Epithelial cell of prostate (primary cell): ENCODE data around the gene PCK1.

Experiments
- DNase-seq: peaks from one replicate; pipeline ENCODE4 v3.0.0-alpha.2; 2011; ENCODE audit warnings: low read depth, low spot score
- H3K27ac ChIP-seq: fragments of 450-650 bp; 2 replicates; pipeline ENCODE4 v1.5.1; 2017; ENCODE audit warnings: mild to moderate bottlenecking

Gene PCK1

GRCh38 chr20:57573242-57573641, 12.3 kb downstream of the PCK1 start:
- no peak for DNase-seq

DNA sequence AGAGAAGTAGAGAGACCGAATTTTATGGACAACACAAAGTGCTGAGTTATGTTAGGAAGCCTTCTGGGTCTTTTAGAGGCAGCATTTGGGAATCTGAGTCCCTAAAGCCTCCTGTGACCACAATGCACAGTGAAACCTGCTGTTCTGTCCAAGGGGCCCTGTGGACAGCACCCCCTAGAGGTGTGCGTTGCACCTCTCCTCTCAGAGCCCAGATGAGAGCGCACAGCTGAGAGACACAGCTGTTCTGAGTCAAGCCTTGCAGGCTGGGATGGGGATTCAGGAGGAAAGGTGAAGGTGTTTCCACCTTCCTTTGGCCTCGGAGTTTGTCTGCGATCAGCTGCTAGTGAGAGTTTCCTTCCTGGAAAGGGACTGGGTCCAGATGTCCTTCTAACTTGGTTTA, 13.0 kb downstream of the PCK1 start:
- no peak for DNase-seq
- H3K27ac ChIP-seq: no peak overlapping the region

More at GRCh38 chr20:57573242-57573641, 12.3 kb downstream of the PCK1 start:
- no peak overlapping the region for H3K27ac ChIP-seq

DNA sequence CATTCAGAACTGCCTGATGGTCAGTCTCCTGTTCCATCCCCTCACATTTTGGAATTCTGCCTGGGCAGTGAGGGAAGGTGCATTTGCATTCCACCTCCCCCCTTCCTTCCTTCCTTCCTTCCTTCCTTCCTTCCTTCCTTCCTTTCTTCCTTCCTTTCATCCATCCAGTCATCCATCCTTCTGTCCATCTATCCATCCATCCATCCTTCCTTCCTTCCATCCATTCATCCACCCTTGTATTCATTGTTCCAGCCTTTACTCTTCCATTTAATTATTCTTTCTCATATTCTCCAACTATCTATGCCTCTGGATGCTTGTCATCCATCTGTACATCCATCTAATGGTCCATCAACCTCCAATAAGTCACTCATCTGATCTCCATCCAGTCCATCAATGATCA, 14.0 kb downstream of the PCK1 start:
- DNase-seq: no peak
- no peak overlapping the region for H3K27ac ChIP-seq

- no peak overlapping the region for H3K27ac ChIP-seq
- DNase-seq: no peak
Measured at GRCh38 chr20:57576002-57576401, 15.1 kb downstream of the PCK1 start.

- no peak for DNase-seq
- H3K27ac ChIP-seq: no peak overlapping the region
Measured at GRCh38 chr20:57576617-57577550, 16.0 kb downstream of the PCK1 start.

DNA sequence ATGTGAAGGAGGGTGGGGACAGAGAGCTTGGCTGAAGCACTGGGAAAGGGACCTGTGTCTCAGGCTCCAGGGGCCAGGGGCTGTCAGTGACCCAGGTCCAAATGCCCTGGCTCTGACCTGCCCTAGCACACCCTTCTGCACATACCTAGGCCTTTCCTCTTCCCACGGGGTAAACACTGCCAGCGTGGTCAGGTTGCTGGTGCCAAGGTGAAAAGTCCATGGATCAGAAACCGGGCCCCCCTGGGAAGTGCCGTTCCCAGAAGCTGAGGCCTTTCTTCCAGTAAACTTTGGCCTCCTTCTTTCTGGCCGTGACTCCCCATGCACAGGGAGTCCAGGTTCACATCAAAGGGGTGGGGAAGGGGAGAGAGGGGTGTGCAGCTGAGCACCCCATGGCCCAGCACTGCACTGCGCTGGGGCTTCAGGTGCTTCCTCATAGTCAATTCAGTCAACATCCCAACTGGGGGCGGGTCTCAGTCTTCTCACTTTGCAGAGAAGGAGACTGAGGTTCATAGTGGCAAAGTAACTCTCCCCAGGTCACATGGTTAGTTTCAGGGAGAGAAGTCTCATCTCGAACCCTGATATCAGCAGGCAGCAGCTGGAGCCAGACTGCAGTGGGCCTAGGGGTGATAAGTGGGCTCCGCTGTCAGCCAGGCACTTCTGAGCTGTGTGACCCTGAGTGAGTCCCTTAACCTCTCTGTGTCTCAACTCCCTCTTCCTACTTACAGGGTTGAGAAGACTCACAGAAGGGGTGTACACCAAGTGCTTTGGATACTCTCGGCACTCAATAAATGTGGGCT, 17.0 kb downstream of the PCK1 start:
- DNase-seq: no peak
- H3K27ac ChIP-seq: no peak overlapping the region

DNA sequence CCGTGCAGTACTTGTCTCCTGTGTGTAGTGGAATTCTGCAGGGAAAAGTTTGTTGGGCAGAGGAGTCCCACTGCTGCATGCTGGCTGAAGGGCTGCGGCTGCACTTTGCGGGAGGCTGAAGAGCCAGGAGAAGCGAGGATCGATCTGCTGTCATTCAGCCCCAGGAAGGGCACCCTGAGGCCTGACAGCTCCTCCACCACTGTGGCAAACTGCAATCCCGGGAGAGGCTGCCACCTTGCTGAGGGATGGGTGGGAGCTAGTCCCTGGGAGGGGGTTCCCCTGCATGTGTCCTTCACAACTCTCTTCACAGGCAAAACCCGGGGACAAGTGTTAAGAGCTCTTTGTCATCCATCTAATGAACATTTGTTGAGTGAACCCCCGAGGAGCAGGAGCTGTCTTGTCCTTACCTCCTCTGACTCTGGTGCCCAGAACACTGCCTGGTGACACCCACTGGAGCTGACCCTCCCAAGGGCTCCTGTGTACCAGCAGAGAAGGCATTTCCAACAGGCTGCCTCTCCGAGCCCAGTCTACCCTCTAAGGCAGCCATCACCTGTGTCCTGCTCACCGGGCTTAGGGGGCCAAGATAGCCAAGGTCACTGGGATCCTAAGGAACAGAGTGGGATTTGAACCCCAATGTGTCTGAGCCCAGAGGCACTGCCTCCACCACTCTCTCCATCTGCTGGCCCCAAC, 17.7 kb downstream of the PCK1 start:
- H3K27ac ChIP-seq: no peak overlapping the region
- DNase-seq: no peak

- no peak overlapping the region for H3K27ac ChIP-seq
Measured at GRCh38 chr20:57579331-57579897, 18.5 kb downstream of the PCK1 start.

DNA sequence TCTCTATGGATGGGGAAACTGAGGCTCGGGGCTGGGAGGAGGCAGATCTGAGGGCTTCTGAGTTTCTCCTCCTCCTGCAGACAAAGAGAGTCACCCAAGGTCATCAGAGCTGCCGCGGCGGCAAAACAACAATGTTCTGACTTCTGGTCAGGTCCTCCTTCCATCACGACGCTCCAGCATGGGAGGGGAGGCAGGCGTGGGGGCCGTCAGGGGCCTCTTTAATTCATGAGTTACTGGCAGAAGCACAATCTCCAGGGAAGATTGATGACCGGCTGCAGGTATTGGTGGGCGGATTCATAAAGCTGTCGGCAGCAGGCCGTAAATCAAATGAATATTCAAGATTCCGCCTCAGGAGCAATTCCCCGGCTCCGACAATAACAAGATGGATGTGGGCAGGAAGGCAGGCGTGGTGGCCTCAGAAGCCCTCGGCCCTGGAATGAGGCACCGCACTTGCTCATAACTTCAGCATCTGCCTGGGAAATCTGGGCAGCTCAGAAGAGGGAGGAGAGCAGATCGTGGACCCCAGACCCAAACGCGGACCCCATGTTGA, 19.1 kb downstream of the PCK1 start:
- no peak for DNase-seq
- no peak overlapping the region for H3K27ac ChIP-seq

More at GRCh38 chr20:57579331-57579897, 18.5 kb downstream of the PCK1 start:
- DNase-seq: no peak

DNA sequence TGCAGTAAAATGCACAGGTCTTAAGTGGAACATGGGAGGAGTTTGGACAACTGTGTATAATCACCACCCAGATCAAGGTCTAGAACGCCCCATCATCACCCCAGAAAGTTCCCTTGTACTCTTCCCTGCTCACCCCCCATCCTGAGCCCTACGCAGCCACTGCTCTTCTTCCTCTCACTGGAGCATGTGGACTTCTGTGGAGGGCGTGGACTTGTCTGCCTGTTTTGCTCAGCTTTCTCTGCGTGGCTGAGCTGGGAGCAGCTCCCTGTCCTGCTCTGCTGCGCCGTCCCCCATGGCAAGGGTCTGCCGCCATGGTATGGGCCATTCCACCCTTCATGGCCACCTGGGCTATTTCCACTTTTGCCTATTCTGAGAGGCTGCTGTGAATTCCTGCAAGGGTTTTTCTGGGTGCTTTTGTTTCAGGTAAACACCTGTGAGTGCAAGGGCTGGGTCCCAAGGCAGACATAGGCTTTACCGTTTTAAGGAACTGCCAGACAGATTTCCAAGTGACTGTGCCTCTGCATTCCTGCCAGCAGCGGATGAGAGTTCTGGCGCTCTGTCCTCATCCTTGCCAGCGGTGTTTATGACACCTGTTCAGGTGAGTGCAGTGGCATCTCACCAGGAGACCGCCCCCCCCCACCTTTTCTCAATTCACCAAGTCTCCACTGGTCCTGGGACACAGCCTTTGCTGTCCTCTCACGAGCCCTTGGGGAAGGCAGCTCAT, 19.7 kb downstream of the PCK1 start:
- H3K27ac ChIP-seq: no peak overlapping the region
- DNase-seq: no peak

GRCh38 chr20:57581202-57582028, 20.5 kb downstream of the PCK1 start:
- no peak overlapping the region for H3K27ac ChIP-seq
- DNase-seq: no peak

DNA sequence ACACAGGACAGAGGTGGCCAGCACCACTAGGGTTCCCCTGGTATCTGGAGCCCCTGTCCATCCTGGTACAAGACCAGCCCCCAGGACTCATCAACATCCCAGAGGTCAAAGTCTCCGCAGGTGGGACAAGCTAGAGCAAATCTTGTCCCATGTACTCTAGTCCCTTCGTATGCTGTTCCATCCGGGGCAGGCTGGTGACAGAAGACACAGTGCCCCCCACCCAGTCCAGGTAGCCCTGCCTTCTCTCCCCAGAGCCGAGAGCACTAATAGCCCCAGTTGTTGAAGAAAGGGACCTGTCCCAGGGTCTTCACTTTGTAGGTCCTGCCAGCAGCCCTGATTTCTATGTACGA, 21.1 kb downstream of the PCK1 start:
- H3K27ac ChIP-seq: no peak overlapping the region
- DNase-seq: no peak

GRCh38 chr20:57582432-57583288, 21.8 kb downstream of the PCK1 start:
- DNase-seq: no peak

DNA sequence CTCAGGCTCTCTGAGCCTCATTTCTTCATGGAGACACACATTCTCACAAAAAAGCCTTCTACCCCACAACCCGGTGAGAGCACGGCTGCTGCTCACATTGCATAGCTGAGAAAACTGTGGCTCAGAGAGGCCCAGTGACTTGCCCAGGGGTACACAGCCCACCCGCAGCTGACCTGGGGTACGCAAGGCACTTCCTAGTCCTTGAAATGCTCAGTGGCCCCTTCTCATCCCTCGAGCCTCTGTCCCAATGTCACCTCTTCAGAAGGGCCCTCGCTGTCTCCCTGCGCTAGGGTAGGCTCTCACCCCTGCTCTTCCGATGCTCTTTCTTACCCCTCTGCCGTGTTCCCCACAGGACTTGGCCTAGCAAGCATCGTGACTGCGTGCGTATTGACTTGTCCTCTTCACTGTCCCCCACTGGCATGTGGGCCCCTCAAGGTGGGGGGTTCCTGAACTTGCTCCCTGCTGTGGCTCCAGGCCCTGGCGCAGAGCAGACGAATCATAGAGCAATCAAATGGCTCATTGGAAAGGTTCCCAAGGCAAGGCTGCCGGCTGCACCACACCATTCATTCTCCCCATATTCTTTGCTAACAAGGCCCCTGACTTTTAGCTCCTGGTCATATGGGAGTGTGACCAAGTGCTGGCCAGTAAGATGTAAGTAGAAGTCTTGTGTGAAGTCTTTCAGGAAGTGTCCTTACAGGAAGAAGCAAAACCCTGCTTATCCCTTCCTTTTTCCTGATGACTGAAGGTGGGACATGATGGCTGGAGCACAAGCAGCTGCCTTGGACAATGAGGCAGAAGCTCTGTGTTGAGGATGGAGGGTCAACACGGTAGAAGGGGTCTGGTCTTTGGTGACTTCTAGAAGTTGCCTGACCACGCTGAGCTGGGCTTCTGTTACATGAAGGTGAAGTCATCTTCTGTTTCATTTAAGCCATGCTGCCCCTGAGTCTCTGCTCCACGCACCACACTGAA, 22.7 kb downstream of the PCK1 start:
- DNase-seq: no peak
- H3K27ac ChIP-seq: no peak overlapping the region

More at GRCh38 chr20:57582432-57583288, 21.8 kb downstream of the PCK1 start:
- H3K27ac ChIP-seq: no peak overlapping the region

GRCh38 chr20:57584768-57585461, 24.0 kb downstream of the PCK1 start:
- no peak overlapping the region for H3K27ac ChIP-seq
- DNase-seq: no peak
